Naive B cell (primary cell): ENCODE results near the gene MED26. TPM values are rescaled to one million over a fixed set of nuclear protein-coding genes. Genes with fewer than 3 reads are reported as not detected.
"Not testable (repeated sequence)": the region's sequence is repeated elsewhere in the genome, so short reads cannot be mapped to it uniquely, and the experiment has no call there.

Source experiments
- ATAC-seq, 2 donors: fragments of 150-1000 bp; cut with Tn5 transposase; 2 replicates each; pipeline ENCODE4 v1.10.0; 2021; ENCODE audit warnings: low read depth in 2 of 2, mild to moderate bottlenecking in 2 of 2, moderate library complexity in 2 of 2
- DNase-seq: peaks from one replicate; pipeline ENCODE4 v3.0.0; 2022
- H3K27ac Mint-ChIP-seq, 6 donors: one replicate each; pipeline ENCODE4 v1.8.0; 2020 to 2022; ENCODE audit warnings: mild to moderate bottlenecking in 6 of 6, mixed read lengths in 6 of 6, moderate library complexity in 5 of 6, inconsistent platforms in 2 of 6
- H3K27me3 Mint-ChIP-seq, 3 donors: one replicate each; pipeline ENCODE4 v1.8.0; 2021 to 2022; ENCODE audit warnings: mixed read lengths in 3 of 3, mild to moderate bottlenecking in 1 of 3
- H3K36me3 Mint-ChIP-seq, 2 donors: one replicate each; pipeline ENCODE4 v1.8.0; 2020 to 2022; ENCODE audit warnings: mixed read lengths in 2 of 2, inconsistent platforms in 1 of 2, mild to moderate bottlenecking in 1 of 2
- H3K4me1 Mint-ChIP-seq, 3 donors: one replicate each; pipeline ENCODE4 v1.8.0; 2020 to 2022; ENCODE audit warnings: mixed read lengths in 3 of 3, inconsistent platforms in 1 of 3, mild to moderate bottlenecking in 1 of 3, moderate library complexity in 1 of 3
- H3K4me3 Mint-ChIP-seq, 8 donors: one replicate each; pipeline ENCODE4 v1.8.0; 2020 to 2022; ENCODE audit warnings: mild to moderate bottlenecking in 8 of 8, mixed read lengths in 8 of 8, moderate library complexity in 8 of 8, inconsistent platforms in 2 of 8
- H3K9me3 Mint-ChIP-seq, 7 donors: one replicate each; pipeline ENCODE4 v1.8.0; 2020 to 2022; ENCODE audit warnings: mixed read lengths in 7 of 7, mild to moderate bottlenecking in 5 of 7, inconsistent platforms in 2 of 7, moderate library complexity in 1 of 7
- polyA plus RNA-seq, 6 donors: library from polyadenylated mRNA; unstranded; fragments of 300-500 nt; fragmentation: Illumina TruSeq; gene quantifications; one replicate each; pipeline ENCODE4 v1.2.3, GENCODE V29; 2021; ENCODE audit warnings: low read depth in 6 of 6

Gene MED26
- polyA plus RNA-seq, 6 donors from 2014 or later = 2.0 to 10.9 (median 5.4) TPM

DNA sequence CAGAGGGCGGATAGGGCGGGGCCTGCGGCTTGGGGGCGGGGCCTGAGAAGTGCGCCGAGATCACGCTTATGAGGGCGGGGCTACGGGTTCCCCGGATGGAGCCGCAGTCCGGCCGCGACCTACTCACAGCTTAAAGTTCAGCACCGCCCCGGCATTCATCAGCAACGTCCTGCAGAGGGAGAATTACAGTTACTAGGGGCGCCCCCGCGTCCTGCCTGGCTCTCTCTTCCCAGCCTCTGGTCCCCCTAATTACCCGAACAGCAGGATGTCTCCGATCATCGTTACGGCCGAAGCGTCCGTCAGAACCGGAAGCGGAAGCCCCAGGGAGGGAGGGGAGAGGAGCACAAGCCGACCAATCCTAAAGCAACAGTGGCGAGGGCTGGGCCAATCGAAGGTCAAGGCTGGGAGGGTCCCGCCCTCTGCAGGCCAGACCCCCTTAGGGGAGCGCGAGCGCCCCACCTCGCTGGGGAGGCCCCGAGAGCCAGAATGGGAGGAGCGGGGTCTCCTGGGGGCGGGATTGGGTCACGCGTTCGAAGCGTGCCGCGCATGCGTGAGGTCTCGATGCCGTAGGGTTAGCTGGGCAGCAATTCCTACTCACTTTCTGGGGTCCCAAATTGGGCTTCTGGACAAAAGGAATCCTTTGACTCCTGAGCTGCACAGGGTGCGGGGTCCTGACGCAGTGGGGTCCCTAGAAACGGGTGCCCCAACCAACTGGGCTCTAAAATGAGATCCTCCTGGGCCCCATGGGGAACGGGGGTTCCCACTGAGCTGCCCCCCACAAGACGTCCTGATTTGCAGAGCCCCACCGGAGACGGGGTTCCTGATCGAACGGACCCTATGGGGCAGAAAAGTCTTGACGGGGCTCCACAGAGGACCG is 32.1 kb upstream of the MED26 start, which contains the start of gene SMIM7:
Gene SMIM7, minus strand, starts transcription at position 313 of the 877 bp plus-strand sequence. Its CDS starts 34 bp downstream, at position 279.
- H3K27me3 Mint-ChIP-seq = no peaks in the 10 kb centered on the region
- ATAC-seq = peak; percentile 95 to 96
- peaks cover 44 to 67% (median 55%) of the 10 kb centered on the region in 3 donors for H3K4me1 Mint-ChIP-seq
- DNase-seq = peak; percentile 99
- H3K36me3 Mint-ChIP-seq = peaks cover 6 to 8% of the 10 kb centered on the region in 2 donors
- H3K4me3 Mint-ChIP-seq = peak within 1 kb of the TSS; percentile 96 to 100 (median 99)
- H3K9me3 Mint-ChIP-seq = no peaks in the 10 kb centered on the region
- H3K27ac Mint-ChIP-seq = peak within 1 kb of the TSS; percentile 98 to 100 (median 99)

DNA sequence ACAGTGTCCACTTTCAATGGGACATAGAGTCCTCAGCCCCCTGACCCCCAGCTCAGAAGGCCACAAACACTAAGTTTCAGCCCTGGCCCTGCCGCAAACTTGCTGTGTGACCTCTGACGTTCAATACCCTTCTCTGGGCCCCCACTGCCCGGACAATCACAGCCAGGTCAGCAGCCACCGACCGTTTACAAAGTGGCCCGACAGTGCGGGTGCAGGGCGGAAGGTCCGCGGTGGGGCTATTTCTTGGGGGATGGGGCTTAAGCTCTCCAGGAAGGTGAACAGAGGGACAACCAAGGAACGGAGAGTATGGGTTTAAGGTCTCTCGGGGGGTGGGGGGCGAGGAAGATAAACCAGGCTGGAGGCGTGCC is 31.4 kb upstream of the MED26 start:
- no peaks in the 10 kb centered on the region for H3K27me3 Mint-ChIP-seq
- H3K4me1 Mint-ChIP-seq = peaks cover 44 to 67% (median 55%) of the 10 kb centered on the region in 3 donors
- H3K27ac Mint-ChIP-seq = peak overlapping the region; percentile 98 to 100 (median 99)
- H3K4me3 Mint-ChIP-seq = peak overlapping the region; percentile 96 to 100 (median 99)
- no peaks in the 10 kb centered on the region for H3K9me3 Mint-ChIP-seq
- peaks cover 6 to 8% of the 10 kb centered on the region in 2 donors for H3K36me3 Mint-ChIP-seq
- no peak for ATAC-seq
- no peak for DNase-seq

GRCh38 chr19:16657384-16657783 is 29.4 kb upstream of the MED26 start:
- H3K4me3 Mint-ChIP-seq = peak overlapping the region in 4 of 8 donors; percentile 32 to 61 (median 44)
- H3K36me3 Mint-ChIP-seq = peaks cover 12% of the 10 kb centered on the region in 2 donors
- ATAC-seq (no peak), DNase-seq (no peak)
- H3K27me3 Mint-ChIP-seq = no peaks in the 10 kb centered on the region
- no peaks in the 10 kb centered on the region for H3K9me3 Mint-ChIP-seq
- peak overlapping the region in 3 of 6 donors; percentile 33 to 80 (median 59) for H3K27ac Mint-ChIP-seq
- H3K4me1 Mint-ChIP-seq = peaks cover 38 to 61% (median 48%) of the 10 kb centered on the region in 3 donors

GRCh38 chr19:16655727-16656126 is 27.7 kb upstream of the MED26 start:
- no peak overlapping the region for H3K27ac Mint-ChIP-seq
- peaks cover 33 to 58% (median 45%) of the 10 kb centered on the region in 3 donors for H3K4me1 Mint-ChIP-seq
- H3K27me3 Mint-ChIP-seq = no peaks in the 10 kb centered on the region
- H3K4me3 Mint-ChIP-seq = peak overlapping the region in 2 of 8 donors; percentile 61 to 78
- no peak for ATAC-seq
- peaks cover 18 to 24% of the 10 kb centered on the region in 2 donors for H3K36me3 Mint-ChIP-seq
- DNase-seq = no peak
- no peaks in the 10 kb centered on the region for H3K9me3 Mint-ChIP-seq

GRCh38 chr19:16654627-16655026 is 26.6 kb upstream of the MED26 start:
- no peaks in the 10 kb centered on the region for H3K27me3 Mint-ChIP-seq
- no peak overlapping the region for H3K27ac Mint-ChIP-seq
- no peaks in the 10 kb centered on the region for H3K9me3 Mint-ChIP-seq
- H3K4me3 Mint-ChIP-seq = no peak overlapping the region
- H3K4me1 Mint-ChIP-seq = peaks cover 37 to 62% (median 39%) of the 10 kb centered on the region in 3 donors
- no peak for ATAC-seq
- H3K36me3 Mint-ChIP-seq = peaks cover 18 to 24% of the 10 kb centered on the region in 2 donors
- no peak for DNase-seq

DNA sequence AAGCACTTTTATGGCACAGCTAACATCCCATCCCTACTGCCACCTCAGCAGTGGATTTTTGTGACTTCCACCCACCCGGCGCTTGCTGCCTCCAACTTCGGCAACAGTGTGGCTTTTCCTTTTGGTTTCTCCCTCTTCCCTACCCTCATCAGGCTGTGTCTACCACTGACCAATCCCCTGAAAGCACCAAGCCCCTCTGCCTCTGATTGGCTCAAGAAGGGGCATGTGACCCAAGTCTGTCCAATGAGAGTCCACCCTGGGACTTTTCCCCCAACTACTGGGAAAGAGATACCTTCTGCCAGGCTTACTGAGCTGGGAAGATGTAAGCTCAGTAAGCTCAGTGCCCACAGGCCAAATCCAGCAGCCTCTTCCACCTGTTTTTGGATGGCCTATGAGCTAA is 26.1 kb upstream of the MED26 start:
- H3K9me3 Mint-ChIP-seq = no peaks in the 10 kb centered on the region
- no peaks in the 10 kb centered on the region for H3K27me3 Mint-ChIP-seq
- H3K27ac Mint-ChIP-seq = peak overlapping the region in 1 of 6 donors; percentile 95
- peak overlapping the region in 1 of 8 donors; percentile 29 for H3K4me3 Mint-ChIP-seq
- peaks cover 34 to 59% (median 35%) of the 10 kb centered on the region in 3 donors for H3K4me1 Mint-ChIP-seq
- DNase-seq = no peak
- H3K36me3 Mint-ChIP-seq = peaks cover 18 to 24% of the 10 kb centered on the region in 2 donors
- ATAC-seq = no peak

DNA sequence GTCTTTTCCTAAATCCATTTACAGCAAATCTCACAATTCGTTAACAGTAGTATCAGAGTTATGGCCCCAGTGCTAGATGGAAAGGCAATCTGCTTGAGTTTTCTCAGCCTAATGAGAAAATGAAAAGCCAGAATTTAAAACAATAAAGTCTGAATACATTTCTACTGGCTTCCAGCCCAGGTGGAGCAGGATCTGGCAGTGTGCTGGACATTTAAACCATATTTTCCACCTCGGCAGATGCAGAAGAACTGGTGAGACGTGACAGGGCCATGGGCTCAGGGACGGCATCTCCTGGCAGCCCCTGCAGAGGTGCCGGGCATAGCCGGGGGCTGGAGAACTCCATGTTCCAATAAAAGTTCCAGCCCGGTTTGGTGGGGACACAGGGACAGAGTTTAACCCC is 24.9 kb upstream of the MED26 start:
- H3K27ac Mint-ChIP-seq = peak overlapping the region in 1 of 6 donors; percentile 22
- ATAC-seq = no peak
- H3K9me3 Mint-ChIP-seq = no peaks in the 10 kb centered on the region
- no peak for DNase-seq
- H3K4me1 Mint-ChIP-seq = peaks cover 21 to 50% (median 25%) of the 10 kb centered on the region in 3 donors
- no peaks in the 10 kb centered on the region for H3K27me3 Mint-ChIP-seq
- H3K4me3 Mint-ChIP-seq = no peak overlapping the region
- peaks cover 18% of the 10 kb centered on the region in 2 donors for H3K36me3 Mint-ChIP-seq

DNA sequence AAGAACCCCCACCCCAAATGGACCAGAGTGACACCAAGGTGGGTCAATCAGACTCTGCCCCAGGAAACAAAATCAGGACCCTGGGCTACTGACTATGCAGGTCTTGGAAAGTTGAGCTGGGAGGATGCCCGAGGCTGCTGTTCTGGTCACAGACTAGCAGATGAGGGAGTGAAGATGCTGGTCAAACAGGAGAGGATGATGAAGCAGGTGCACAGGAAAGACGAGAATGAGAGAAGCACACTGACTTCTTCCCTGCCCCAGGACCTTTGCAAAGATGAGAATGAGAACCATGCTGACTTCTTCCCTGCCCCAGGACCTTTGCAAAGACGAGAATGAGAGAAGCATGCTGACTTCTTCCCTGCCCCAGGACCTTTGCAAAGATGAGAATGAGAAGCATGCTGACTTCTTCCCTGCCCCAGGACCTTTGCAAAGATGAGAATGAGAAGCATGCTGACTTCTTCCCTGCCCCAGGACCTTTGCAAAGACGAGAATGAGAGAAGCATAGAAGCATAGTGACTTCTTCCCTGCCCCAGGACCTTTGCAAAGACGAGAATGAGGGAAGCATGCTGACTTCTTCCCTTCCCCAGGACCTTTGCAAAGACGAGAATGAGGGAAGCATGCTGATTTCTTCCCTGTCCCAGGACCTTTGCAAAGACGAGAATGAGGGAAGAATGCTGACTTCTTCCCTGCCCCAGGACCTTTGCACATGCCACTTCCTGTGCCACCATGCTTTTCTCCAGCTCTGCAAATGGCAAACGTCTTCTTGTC is 23.6 kb upstream of the MED26 start:
- Mint-ChIP-seq H3K36me3 (peaks cover 12 to 16% of the 10 kb centered on the region in 2 donors), H3K4me1 (peaks cover 12 to 37% (median 19%) of the 10 kb centered on the region in 3 donors), H3K27ac (peak overlapping the region in 5 of 6 donors; percentile 22 to 87 (median 74))
- H3K9me3 Mint-ChIP-seq, DNase-seq, ATAC-seq, H3K4me3 Mint-ChIP-seq, H3K27me3 Mint-ChIP-seq: not testable (repeated sequence)

- H3K36me3 Mint-ChIP-seq = peaks cover 12 to 16% of the 10 kb centered on the region in 2 donors
- no peak overlapping the region for H3K4me3 Mint-ChIP-seq
- no peaks in the 10 kb centered on the region for H3K9me3 Mint-ChIP-seq
- peaks cover 12 to 30% (median 14%) of the 10 kb centered on the region in 3 donors for H3K4me1 Mint-ChIP-seq
- no peaks in the 10 kb centered on the region for H3K27me3 Mint-ChIP-seq
- DNase-seq (no peak), ATAC-seq (no peak)
- H3K27ac Mint-ChIP-seq = peak overlapping the region in 1 of 6 donors; percentile 24
Observed at GRCh38 chr19:16650821-16651220, 22.8 kb upstream of the MED26 start.

DNA sequence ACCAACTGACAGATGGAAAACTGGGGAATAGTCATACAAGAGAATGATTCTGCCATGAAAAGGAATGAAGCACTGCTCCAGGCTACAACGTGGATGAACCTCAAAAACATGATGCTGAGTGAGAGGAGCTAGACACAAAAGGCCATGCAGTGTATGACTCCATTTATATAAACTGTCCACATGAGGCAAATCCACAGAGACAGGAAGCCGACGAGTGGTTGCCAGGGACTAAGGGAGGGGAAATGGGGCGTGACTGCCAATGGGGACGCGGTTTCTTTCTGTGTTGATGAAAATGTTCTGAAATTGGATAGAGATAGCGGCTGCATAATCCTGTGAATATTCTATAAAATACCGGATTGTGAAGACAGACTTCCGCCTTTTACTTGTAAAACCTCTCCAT is 21.7 kb upstream of the MED26 start:
- H3K27ac Mint-ChIP-seq = peak overlapping the region in 2 of 6 donors; percentile 22 to 52
- H3K9me3 Mint-ChIP-seq = no peaks in the 10 kb centered on the region
- no peaks in the 10 kb centered on the region for H3K27me3 Mint-ChIP-seq
- DNase-seq = no peak
- peaks cover 16 to 20% of the 10 kb centered on the region in 2 donors for H3K36me3 Mint-ChIP-seq
- H3K4me1 Mint-ChIP-seq = peaks cover 14 to 35% (median 15%) of the 10 kb centered on the region in 3 donors
- H3K4me3 Mint-ChIP-seq = no peak overlapping the region
- no peak for ATAC-seq

GRCh38 chr19:16645140-16645539 is 17.1 kb upstream of the MED26 start:
- H3K9me3 Mint-ChIP-seq = no peaks in the 10 kb centered on the region
- peaks cover 6 to 26% (median 12%) of the 10 kb centered on the region in 3 donors for H3K4me1 Mint-ChIP-seq
- H3K4me3 Mint-ChIP-seq = no peak overlapping the region
- H3K27ac Mint-ChIP-seq = no peak overlapping the region
- no peaks in the 10 kb centered on the region for H3K27me3 Mint-ChIP-seq
- DNase-seq (no peak), ATAC-seq (no peak)
- peaks cover 0 to 8% of the 10 kb centered on the region in 2 donors for H3K36me3 Mint-ChIP-seq

- DNase-seq = no peak
- Mint-ChIP-seq H3K27ac (no peak overlapping the region), H3K36me3 (peaks cover 0 to 8% of the 10 kb centered on the region in 2 donors), H3K27me3 (no peaks in the 10 kb centered on the region), H3K4me3 (no peak overlapping the region), H3K9me3 (no peaks in the 10 kb centered on the region), H3K4me1 (peaks cover 12 to 34% (median 19%) of the 10 kb centered on the region in 3 donors)
- ATAC-seq = no peak
Observed at GRCh38 chr19:16641695-16642094, 13.7 kb upstream of the MED26 start.

GRCh38 chr19:16640951-16641350 is 12.9 kb upstream of the MED26 start:
- ATAC-seq (no peak), DNase-seq (no peak)
- Mint-ChIP-seq H3K36me3 (peaks cover 0 to 8% of the 10 kb centered on the region in 2 donors), H3K9me3 (no peaks in the 10 kb centered on the region), H3K4me3 (no peak overlapping the region), H3K27me3 (no peaks in the 10 kb centered on the region), H3K27ac (no peak overlapping the region), H3K4me1 (peaks cover 12 to 35% (median 20%) of the 10 kb centered on the region in 3 donors)
